NCI-H146 treated with DMSO at 0.1 percent for 48 hours (cell line): ENCODE measurements around the gene PLS3.
A peak's percentile ranks its signal among the peaks of the same experiment; 100 is the strongest.

ENCODE experiments used
- DNase-seq: peaks from one replicate; lab custom pipeline; 2025; ENCODE audit not compliant: unreplicated experiment; lab: John Stamatoyannopoulos, UW

The PLS3 gene

DNA sequence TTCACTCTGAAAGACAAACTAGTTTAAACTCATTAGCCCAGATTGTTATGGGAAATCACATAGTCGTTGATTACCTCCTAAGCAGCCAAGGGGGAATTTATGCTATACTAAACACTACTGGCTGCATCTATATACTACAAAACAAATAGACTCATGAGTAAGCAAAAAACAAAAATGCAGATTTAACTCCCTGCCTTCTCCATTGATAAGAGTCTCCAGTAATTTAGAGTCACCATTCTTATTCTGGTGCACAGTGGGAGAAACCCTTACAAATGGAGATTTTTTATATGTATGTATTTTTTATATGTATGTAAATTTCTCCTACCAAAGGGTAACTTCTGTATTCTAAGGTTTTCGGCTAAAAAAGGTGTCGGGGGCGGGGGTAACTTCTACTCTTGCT is 126.6 kb downstream of the PLS3 start:
- DNase-seq: no peak

DNA sequence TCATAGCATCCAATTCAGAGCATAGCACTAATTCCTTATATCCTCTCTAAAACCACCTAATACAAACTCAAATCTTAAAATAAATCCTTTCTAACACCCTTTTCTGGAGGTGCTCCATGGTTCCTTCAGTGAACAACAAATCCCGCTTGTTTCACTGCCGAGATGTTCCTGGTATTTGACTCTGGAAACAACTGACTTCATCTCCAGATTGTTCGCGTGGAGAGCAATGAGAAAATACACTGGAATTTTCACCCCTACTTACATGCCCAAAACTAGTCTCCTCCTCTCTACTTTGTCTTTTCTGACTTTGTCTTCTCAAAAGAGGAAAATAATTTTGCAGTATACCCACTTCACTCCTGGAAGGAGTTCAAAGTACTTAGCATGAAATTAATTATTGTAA is 129.0 kb downstream of the PLS3 start:
- no peak for DNase-seq

DNA sequence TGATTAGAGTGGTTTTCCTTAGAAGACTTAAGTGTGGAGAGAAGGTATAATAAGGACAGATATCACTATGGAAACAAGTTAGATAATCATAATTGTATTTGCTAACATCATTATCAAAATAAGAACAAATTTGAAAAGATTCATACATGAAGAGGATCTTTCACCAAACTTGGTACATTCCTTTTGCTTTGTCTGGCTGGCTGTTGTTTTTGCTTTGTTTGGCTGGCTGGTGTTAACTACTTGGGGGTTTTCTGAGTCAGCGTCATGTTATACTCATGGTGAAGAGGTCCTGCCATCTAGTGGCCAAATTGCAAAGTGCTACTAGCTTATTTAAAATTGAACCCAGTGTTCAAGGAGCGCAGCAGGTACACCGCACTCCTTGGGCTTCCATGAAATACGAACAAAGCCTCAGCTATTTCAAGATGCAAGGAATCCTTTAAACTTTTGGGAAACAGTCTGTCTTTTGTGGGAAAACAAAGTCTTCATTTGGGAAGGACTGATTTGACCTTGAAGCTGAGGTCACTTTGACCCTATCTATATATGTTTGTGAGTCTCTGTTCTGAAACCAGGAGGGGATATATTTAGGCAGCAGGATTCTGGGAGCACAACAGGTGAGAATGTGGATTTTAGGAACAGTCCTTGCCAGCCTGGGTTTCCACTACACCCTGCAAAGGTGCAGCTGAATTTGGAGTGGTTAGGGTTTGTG is 129.7 kb downstream of the PLS3 start:
- peak; percentile 34 for DNase-seq

DNA sequence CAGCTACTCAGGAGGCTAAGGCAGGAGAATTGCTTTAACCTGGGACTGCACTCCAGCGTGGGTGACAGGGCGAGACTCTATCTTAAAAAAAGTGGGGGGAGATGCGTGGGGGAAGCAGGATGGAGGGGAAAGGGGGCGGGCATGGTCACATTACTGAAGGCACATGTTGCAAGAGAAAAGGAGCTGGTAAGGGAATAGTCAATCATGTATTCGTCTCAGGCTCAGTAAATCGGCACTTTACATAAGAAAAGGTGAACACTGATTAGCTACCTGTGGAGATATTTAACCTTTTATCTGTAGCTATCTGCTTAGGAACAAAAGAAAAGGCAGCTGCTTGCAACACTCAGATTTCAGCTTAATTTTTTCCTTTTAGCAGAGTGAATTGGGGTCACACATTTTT is 132.5 kb downstream of the PLS3 start:
- peak; percentile 58 for DNase-seq

DNA sequence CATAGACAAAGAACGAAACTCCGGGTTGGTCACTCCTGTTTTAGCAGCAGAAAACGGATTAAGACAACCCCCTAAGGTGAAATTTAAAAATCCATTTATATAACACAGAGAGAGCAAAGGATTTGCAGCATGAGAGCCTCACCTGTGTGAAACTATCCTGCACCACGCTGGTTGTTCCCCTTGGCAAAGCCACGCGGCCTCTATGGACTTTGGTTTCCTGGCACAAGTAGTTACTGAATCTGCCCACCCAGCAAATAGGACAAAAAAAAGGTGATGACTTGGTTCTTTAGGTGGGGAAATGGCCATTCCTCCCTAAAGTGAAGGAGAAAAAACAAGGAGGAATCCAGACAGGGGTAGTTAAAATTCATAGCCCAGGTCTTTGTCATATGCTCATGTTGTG is 133.1 kb downstream of the PLS3 start:
- no peak for DNase-seq

DNA sequence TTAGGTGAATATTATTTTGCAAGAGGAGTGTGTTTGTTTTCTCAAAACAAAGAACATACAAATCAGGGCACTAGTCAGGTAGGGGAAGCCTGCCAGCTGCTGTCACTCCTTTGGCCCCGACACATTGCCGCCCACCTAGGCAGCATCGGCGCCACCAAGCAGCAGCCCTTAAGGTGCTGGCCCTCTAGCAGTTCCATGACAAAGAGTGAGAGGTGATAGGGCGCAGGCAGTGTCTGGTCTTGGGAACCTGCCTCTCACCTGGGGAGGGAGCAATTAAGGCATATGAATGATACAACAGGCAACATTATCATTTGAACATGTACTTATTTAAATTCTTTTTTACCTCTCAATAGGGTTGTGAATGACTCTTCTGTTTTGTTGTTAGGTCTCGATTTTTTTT is 135.1 kb downstream of the PLS3 start:
- no peak for DNase-seq

DNA sequence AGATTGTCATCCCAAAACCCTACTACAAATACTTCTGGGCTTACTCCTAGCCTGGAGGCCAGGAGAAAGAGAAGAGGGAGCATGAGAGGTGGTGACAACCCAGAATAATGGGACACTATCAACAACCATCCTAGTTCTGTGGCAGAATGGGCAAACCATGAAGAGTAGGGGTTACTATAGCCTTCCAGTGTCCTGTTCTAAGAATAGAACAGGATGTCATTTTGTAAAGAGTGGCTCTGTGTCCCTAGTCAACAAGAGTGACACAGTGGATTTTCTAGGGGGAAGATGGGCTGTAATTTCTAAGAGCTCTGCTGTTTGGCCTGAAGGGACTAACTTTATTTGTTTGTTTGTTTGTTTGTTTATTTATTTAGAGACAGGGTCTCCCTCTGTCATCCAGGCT is 136.0 kb downstream of the PLS3 start:
- DNase-seq: no peak

DNA sequence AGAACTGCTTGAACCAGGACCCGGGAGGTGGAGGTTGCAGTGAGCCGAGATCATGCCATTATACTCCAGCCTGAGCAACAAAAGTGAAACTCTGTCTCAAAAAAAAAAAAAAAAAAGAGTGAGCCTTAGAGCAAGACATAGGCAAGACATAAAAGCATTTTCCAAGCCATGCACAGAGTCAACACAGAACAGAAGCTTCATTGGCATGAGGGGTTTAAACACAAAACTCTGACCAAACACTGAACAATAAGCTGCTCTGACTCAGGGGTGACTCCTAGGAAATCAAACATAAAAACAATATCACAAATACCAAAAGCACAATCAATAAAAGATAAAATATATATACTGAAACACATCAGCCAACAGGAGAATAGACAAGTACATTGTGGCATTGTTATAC is 136.8 kb downstream of the PLS3 start:
- DNase-seq: no peak
